Measurements from ENCODE around the gene SCYGR8.

GRCh38 chr2:227724394-227725039, 21.2 kb upstream of the SCYGR8 start, which contains the start of gene SCYGR6:
- TF ChIP-seq POLR2AphosphoS5 (IDR thresholded peaks at IDR 0.05; ENCODE audit: borderline replicate concordance, low read depth, low read length) (no peak), EZH2 (IDR thresholded peaks at IDR 0.05) (no peak), FOXP2 (optimal IDR thresholded peaks at IDR 0.05; ENCODE audit: control extremely low read depth, extremely low read length, insufficient read depth) (no peak)
